HEK293 (cell line): ENCODE data around the gene SLC25A22.
A peak's percentile ranks its signal among the peaks of the same experiment; 100 is the strongest.

Source experiments
- CTCF ChIA-PET: fragments of 350-600 bp; formaldehyde crosslinking; extraction: SDS; loops from one replicate; lab custom pipeline; 2021; ENCODE audit warnings: antibody characterized with exemption; lab: Yijun Ruan, JAX
- POLR2A ChIA-PET: fragments of 300-600 bp; formaldehyde crosslinking; extraction: SDS; loops from one replicate; lab custom pipeline; 2020; ENCODE audit warnings: antibody characterized with exemption, inconsistent platforms; lab: Yijun Ruan, JAX
- H3K27ac ChIP-seq: fragments of 200-500 bp; sonication (Bioruptor generic); 2 replicates; pipeline ENCODE4 v1.5.1; 2014; ENCODE audit warnings: low read depth, low read length, control low read depth, inconsistent platforms; ENCODE audit errors: extremely low read depth
- H3K36me3 ChIP-seq, 2 experiments: fragments of 200-500 bp in 1 of 2; sonication (Bioruptor generic) in 1 of 2; 1 replicate in 1 of 2; 2 replicates in 1 of 2; pipeline ENCODE4 v1.5.1; 2014 to 2017; ENCODE audit warnings: inconsistent platforms in 2 of 2, low read length in 2 of 2; ENCODE audit not compliant: control insufficient read depth in 2 of 2, insufficient read depth in 1 of 2
- H3K4me1 ChIP-seq: fragments of 200-500 bp; sonication (Bioruptor generic); 2 replicates; pipeline ENCODE4 v1.5.1; 2014; ENCODE audit warnings: mild to moderate bottlenecking, low read length, inconsistent platforms; ENCODE audit not compliant: control insufficient read depth, insufficient read depth
- H3K4me3 ChIP-seq: 2 replicates; pipeline ENCODE4 v1.5.1; 2011; ENCODE audit warnings: low read depth, mild to moderate bottlenecking, control low read depth, low read length, moderate library complexity
- H3K9me3 ChIP-seq: fragments of 200-500 bp; sonication (Bioruptor generic); 2 replicates; pipeline ENCODE4 v1.5.1; 2014; ENCODE audit warnings: low read depth, low read length, inconsistent platforms; ENCODE audit not compliant: control insufficient read depth, insufficient read depth
- EGR2 ChIP-seq: fragments of 450-650 bp; formaldehyde crosslinking; IDR thresholded peaks from 2 replicates; pipeline ENCODE4 v1.5.1; 2016; ENCODE audit warnings: low read depth, missing biosample characterization, missing genetic modification characterization
- GLIS1 ChIP-seq: fragments of 450-650 bp; formaldehyde crosslinking; IDR thresholded peaks from 2 replicates; pipeline ENCODE4 v1.5.1; 2016; ENCODE audit warnings: missing biosample characterization, missing genetic modification characterization
- GLIS2 ChIP-seq: fragments of 450-650 bp; formaldehyde crosslinking; IDR thresholded peaks from 2 replicates; pipeline ENCODE4 v1.5.1; 2016; ENCODE audit warnings: missing biosample characterization, missing genetic modification characterization
- IKZF3 ChIP-seq: fragments of 450-650 bp; IDR thresholded peaks from 2 replicates; pipeline ENCODE4 v1.5.0; 2018; ENCODE audit warnings: missing biosample characterization, mild to moderate bottlenecking, missing genetic modification characterization, moderate library complexity
- KLF8 ChIP-seq: fragments of 450-650 bp; formaldehyde crosslinking; IDR thresholded peaks from 2 replicates; pipeline ENCODE4 v1.5.1; 2016; ENCODE audit warnings: missing biosample characterization, missing genetic modification characterization
- ZBTB21 ChIP-seq: fragments of 450-650 bp; formaldehyde crosslinking; IDR thresholded peaks from 2 replicates; pipeline ENCODE4 v1.5.1; 2017; ENCODE audit warnings: missing biosample characterization, missing genetic modification characterization
- ZFHX2 ChIP-seq: fragments of 450-650 bp; formaldehyde crosslinking; conservative IDR thresholded peaks from 2 replicates; pipeline ENCODE4 v1.5.1; 2016; ENCODE audit warnings: missing biosample characterization, missing genetic modification characterization
- ZFP69B ChIP-seq: fragments of 450-650 bp; formaldehyde crosslinking; IDR thresholded peaks from 2 replicates; pipeline ENCODE4 v1.5.1; 2016; ENCODE audit warnings: missing biosample characterization, missing genetic modification characterization
- ZIC2 ChIP-seq: fragments of 450-650 bp; formaldehyde crosslinking; IDR thresholded peaks from 2 replicates; pipeline ENCODE4 v1.5.1; 2016; ENCODE audit warnings: missing biosample characterization, missing genetic modification characterization
- ZNF138 ChIP-seq: fragments of 450-650 bp; formaldehyde crosslinking; IDR thresholded peaks from 2 replicates; pipeline ENCODE4 v1.5.1; 2016; ENCODE audit warnings: missing biosample characterization, missing genetic modification characterization, borderline replicate concordance
- ZNF146 ChIP-seq: fragments of 450-650 bp; formaldehyde crosslinking; IDR thresholded peaks from 2 replicates; pipeline ENCODE4 v1.5.1; 2016; ENCODE audit warnings: missing biosample characterization, missing genetic modification characterization
- ZNF155 ChIP-seq: fragments of 450-650 bp; formaldehyde crosslinking; IDR thresholded peaks from 2 replicates; pipeline ENCODE4 v1.5.1; 2016; ENCODE audit warnings: missing biosample characterization, missing genetic modification characterization
- ZNF157 ChIP-seq: fragments of 450-650 bp; formaldehyde crosslinking; IDR thresholded peaks from 2 replicates; pipeline ENCODE4 v1.5.1; 2016; ENCODE audit warnings: missing biosample characterization, missing genetic modification characterization
- ZNF184 ChIP-seq: fragments of 450-650 bp; IDR thresholded peaks from 2 replicates; pipeline ENCODE4 v1.5.1; 2018; ENCODE audit warnings: missing biosample characterization, mild to moderate bottlenecking, missing genetic modification characterization
- ZNF341 ChIP-seq: fragments of 450-650 bp; formaldehyde crosslinking; IDR thresholded peaks from 2 replicates; pipeline ENCODE4; 2016; ENCODE audit warnings: low read depth, missing biosample characterization, missing genetic modification characterization
- ZNF350 ChIP-seq: fragments of 450-650 bp; formaldehyde crosslinking; IDR thresholded peaks from 2 replicates; pipeline ENCODE4 v1.5.0; 2017; ENCODE audit warnings: missing biosample characterization, mild to moderate bottlenecking, missing genetic modification characterization
- ZNF600 ChIP-seq: fragments of 450-650 bp; formaldehyde crosslinking; IDR thresholded peaks from 2 replicates; pipeline ENCODE4 v1.5.1; 2016; ENCODE audit warnings: missing biosample characterization, missing genetic modification characterization
- ZNF610 ChIP-seq: fragments of 450-650 bp; formaldehyde crosslinking; IDR thresholded peaks from 2 replicates; pipeline ENCODE4 v1.5.1; 2016; ENCODE audit warnings: missing biosample characterization, missing genetic modification characterization, borderline replicate concordance
- ZNF777 ChIP-seq: fragments of 450-650 bp; formaldehyde crosslinking; IDR thresholded peaks from 2 replicates; pipeline ENCODE4 v1.5.1; 2017; ENCODE audit warnings: missing biosample characterization, missing genetic modification characterization, borderline replicate concordance
- ZNF791 ChIP-seq: fragments of 450-650 bp; formaldehyde crosslinking; IDR thresholded peaks from 2 replicates; pipeline ENCODE4 v1.5.1; 2016; ENCODE audit warnings: missing biosample characterization, missing genetic modification characterization
- ZNF843 ChIP-seq: fragments of 450-650 bp; formaldehyde crosslinking; IDR thresholded peaks from 2 replicates; pipeline ENCODE4 v1.5.1; 2016; ENCODE audit warnings: missing biosample characterization, missing genetic modification characterization
- ZSCAN16 ChIP-seq: fragments of 450-650 bp; formaldehyde crosslinking; IDR thresholded peaks from 2 replicates; pipeline ENCODE4 v1.5.1; 2016; ENCODE audit warnings: missing biosample characterization, missing genetic modification characterization
- TF ChIP-seq, protein P1 (sequence below): fragments of 450-650 bp; formaldehyde crosslinking; IDR thresholded peaks from 2 replicates; pipeline ENCODE4 v1.5.1; 2016; ENCODE audit warnings: missing biosample characterization, missing genetic modification characterization
- TF ChIP-seq, protein P2 (sequence below): fragments of 450-650 bp; formaldehyde crosslinking; IDR thresholded peaks from 2 replicates; pipeline ENCODE4 v1.5.1; 2016; ENCODE audit warnings: missing biosample characterization, missing genetic modification characterization
- TF ChIP-seq, protein P3 (sequence below): fragments of 450-650 bp; formaldehyde crosslinking; IDR thresholded peaks from 2 replicates; pipeline ENCODE4 v1.5.1; 2016; ENCODE audit warnings: missing biosample characterization, missing genetic modification characterization
- TF ChIP-seq, protein P4 (sequence below): fragments of 450-650 bp; formaldehyde crosslinking; IDR thresholded peaks from 2 replicates; pipeline ENCODE4 v1.5.0; 2017; ENCODE audit warnings: missing biosample characterization, missing genetic modification characterization, borderline replicate concordance

SLC25A22 gene

DNA sequence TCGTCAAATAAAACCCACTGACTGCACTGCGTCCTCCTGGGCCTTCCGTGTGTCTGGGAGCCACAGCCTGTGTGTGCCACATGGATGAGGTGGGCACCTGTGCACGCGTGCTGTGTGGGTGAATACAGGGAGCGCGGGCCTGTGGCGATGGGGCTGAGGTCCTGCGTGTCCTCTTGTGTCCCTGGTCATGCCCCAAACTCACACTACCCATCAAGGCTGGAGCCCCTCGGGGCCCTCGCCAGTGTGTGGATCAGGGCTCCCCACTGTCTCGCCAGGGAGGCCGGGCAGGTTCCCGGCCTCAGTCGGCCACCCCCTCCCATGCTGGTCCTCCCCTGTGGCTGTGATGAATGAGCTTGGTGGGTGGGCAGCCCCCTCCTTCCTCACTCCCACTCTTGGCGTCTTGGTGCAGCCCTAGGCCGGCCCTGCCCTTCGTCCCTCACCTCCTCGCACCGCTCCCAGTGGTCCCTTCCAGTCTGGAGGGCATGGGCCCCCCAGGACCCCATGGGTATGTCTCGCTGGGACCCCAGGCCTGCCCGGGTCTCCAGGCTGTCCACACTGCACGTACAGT is 34.0 kb upstream of the SLC25A22 start:
- POLR2A ChIA-PET = interaction anchor here (0.6 to 15.0 kb wide), 8 partner anchors 8 to 28 kb away, joined by 3 to 202 read pairs (median 4); partner anchors contain the start of genes PNPLA2, POLR2L, RPLP2 and TSPAN4
- Histone ChIP-seq H3K36me3 (peaks cover 0 to 25% of the 10 kb centered on the region in 2 experiments; a peak in 1 of 3 replicates), H3K4me3 (peak overlapping the region; percentile 70), H3K27ac (peak overlapping the region; percentile 66; the same call in 1 of the 2 replicates), H3K9me3 (no peaks in the 10 kb centered on the region), H3K4me1 (no peaks in the 10 kb centered on the region; the same call in 1 of the 2 replicates)
- TF ChIP-seq, protein P1, sequence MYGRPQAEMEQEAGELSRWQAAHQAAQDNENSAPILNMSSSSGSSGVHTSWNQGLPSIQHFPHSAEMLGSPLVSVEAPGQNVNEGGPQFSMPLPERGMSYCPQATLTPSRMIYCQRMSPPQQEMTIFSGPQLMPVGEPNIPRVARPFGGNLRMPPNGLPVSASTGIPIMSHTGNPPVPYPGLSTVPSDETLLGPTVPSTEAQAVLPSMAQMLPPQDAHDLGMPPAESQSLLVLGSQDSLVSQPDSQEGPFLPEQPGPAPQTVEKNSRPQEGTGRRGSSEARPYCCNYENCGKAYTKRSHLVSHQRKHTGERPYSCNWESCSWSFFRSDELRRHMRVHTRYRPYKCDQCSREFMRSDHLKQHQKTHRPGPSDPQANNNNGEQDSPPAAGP (tag by site-specific recombination) = 0 out of 2 replicates have a peak, but pooled peaks have one; percentile 49
- TF ChIP-seq, protein P2, sequence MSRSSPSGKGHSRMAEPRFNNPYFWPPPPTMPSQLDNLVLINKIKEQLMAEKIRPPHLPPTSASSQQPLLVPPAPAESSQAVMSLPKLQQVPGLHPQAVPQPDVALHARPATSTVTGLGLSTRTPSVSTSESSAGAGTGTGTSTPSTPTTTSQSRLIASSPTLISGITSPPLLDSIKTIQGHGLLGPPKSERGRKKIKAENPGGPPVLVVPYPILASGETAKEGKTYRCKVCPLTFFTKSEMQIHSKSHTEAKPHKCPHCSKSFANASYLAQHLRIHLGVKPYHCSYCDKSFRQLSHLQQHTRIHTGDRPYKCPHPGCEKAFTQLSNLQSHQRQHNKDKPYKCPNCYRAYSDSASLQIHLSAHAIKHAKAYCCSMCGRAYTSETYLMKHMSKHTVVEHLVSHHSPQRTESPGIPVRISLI (tag by site-specific recombination) = no peak
- TF ChIP-seq, protein P3, sequence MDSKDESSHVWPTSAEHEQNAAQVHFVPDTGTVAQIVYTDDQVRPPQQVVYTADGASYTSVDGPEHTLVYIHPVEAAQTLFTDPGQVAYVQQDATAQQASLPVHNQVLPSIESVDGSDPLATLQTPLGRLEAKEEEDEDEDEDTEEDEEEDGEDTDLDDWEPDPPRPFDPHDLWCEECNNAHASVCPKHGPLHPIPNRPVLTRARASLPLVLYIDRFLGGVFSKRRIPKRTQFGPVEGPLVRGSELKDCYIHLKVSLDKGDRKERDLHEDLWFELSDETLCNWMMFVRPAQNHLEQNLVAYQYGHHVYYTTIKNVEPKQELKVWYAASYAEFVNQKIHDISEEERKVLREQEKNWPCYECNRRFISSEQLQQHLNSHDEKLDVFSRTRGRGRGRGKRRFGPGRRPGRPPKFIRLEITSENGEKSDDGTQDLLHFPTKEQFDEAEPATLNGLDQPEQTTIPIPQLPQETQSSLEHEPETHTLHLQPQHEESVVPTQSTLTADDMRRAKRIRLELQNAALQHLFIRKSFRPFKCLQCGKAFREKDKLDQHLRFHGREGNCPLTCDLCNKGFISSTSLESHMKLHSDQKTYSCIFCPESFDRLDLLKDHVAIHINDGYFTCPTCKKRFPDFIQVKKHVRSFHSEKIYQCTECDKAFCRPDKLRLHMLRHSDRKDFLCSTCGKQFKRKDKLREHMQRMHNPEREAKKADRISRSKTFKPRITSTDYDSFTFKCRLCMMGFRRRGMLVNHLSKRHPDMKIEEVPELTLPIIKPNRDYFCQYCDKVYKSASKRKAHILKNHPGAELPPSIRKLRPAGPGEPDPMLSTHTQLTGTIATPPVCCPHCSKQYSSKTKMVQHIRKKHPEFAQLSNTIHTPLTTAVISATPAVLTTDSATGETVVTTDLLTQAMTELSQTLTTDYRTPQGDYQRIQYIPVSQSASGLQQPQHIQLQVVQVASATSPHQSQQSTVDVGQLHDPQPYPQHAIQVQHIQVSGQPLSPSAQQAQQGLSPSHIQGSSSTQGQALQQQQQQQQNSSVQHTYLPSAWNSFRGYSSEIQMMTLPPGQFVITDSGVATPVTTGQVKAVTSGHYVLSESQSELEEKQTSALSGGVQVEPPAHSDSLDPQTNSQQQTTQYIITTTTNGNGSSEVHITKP = peak; percentile 81
- TF ChIP-seq ZNF843 (tag by site-specific recombination) (no peak), ZFHX2 (tag by site-specific recombination) (peak; percentile 88), ZNF610 (tag by site-specific recombination) (no peak), ZIC2 (tag by site-specific recombination) (peak; percentile 84), EGR2 (peak; percentile 76)
- CTCF ChIA-PET = no interaction called here

DNA sequence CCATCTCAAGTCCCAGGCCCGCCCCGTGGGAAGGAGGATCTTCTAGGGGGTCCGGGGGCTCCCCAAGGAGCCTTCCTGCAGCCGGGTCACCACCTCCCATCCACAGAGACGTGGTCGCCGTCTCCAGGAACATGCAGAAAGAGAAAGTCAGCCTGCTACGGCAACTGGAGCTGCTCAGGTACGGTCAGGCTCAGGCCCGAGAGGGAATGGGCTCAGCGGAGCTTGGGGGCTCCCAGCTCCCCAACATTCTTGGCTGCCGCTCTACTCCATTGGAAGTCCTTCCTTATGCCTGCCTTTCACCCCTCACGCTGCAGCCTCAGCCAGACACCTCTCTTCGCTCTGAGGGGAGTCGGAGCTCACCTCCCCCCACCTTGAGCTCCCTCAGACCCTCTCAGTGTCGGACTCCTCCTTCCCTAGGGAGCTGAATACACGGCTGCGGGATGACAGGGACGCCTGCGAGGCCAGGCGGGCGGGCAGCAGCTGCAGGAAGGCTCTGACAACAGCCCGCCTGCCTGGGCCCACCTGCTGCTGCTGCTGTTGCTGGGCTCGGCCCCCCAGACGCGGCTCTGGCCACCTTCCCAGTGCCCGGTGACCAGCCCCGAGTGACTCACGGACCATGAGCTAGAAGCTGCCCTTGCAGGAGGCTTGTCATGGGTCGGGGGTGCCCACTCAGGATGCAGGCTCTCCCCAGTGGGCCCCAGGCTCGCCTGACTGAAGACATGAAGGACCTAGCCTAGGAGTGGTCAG is 33.2 kb upstream of the SLC25A22 start:
- Histone ChIP-seq H3K36me3 (peaks cover 0 to 18% of the 10 kb centered on the region in 2 experiments; a peak in 1 of 3 replicates), H3K4me1 (no peaks in the 10 kb centered on the region; the same call in 1 of the 2 replicates), H3K4me3 (no peak overlapping the region), H3K9me3 (no peaks in the 10 kb centered on the region), H3K27ac (no peak overlapping the region)
- ChIA-PET POLR2A (interaction anchor here (1.0 to 15.0 kb wide), 5 partner anchors 8 to 27 kb away, joined by 3 to 202 read pairs (median 4); partner anchors contain the start of genes PNPLA2, POLR2L and TSPAN4), CTCF (interaction anchor here (0.7 kb wide), 1 partner anchor 127 kb away, joined by 4 read pairs; no protein-coding TSS in a partner anchor)
- TF ChIP-seq GLIS2 (tag by site-specific recombination) (peak; percentile 52), ZNF146 (tag by site-specific recombination) (no peak), ZNF777 (no peak), ZNF138 (tag by site-specific recombination) (no peak), ZNF600 (tag by site-specific recombination) (peak; percentile 39; the same call in 1 of the 2 replicates), ZNF791 (tag by site-specific recombination) (no peak), ZFP69B (peak; percentile 77), ZSCAN16 (tag by site-specific recombination) (peak; percentile 85), ZNF184 (tag by site-specific recombination) (no peak), ZBTB21 (no peak), ZNF157 (tag by site-specific recombination) (no peak), KLF8 (0 out of 2 replicates have a peak, but pooled peaks have one; percentile 6), ZNF350 (tag by site-specific recombination) (no peak), ZNF155 (tag by site-specific recombination) (no peak), ZNF341 (tag by site-specific recombination) (peak; percentile 59; the same call in 1 of the 2 replicates), GLIS1 (tag by site-specific recombination) (peak; percentile 81), IKZF3 (tag by site-specific recombination) (no peak; the same call in 1 of the 2 replicates)
- TF ChIP-seq, protein P4, sequence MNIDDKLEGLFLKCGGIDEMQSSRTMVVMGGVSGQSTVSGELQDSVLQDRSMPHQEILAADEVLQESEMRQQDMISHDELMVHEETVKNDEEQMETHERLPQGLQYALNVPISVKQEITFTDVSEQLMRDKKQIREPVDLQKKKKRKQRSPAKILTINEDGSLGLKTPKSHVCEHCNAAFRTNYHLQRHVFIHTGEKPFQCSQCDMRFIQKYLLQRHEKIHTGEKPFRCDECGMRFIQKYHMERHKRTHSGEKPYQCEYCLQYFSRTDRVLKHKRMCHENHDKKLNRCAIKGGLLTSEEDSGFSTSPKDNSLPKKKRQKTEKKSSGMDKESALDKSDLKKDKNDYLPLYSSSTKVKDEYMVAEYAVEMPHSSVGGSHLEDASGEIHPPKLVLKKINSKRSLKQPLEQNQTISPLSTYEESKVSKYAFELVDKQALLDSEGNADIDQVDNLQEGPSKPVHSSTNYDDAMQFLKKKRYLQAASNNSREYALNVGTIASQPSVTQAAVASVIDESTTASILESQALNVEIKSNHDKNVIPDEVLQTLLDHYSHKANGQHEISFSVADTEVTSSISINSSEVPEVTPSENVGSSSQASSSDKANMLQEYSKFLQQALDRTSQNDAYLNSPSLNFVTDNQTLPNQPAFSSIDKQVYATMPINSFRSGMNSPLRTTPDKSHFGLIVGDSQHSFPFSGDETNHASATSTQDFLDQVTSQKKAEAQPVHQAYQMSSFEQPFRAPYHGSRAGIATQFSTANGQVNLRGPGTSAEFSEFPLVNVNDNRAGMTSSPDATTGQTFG = no peak
